HG03196 (cell line): ENCODE measurements around the gene KRT82.

Source experiments
- ATAC-seq: cut with Tn5 transposase; IDR thresholded peaks from one replicate; pipeline ENCODE4 v1.9.1; 2021; ENCODE audit not compliant: unreplicated experiment

KRT82 gene

GRCh38 chr12:52436000-52436827 is 30.1 kb upstream of the KRT82 start:
- no peak for ATAC-seq

- no peak for ATAC-seq
These were observed 29.5 kb upstream of the KRT82 start for GRCh38 chr12:52435659-52435999.

- no peak for ATAC-seq
These were observed 28.8 kb upstream of the KRT82 start for GRCh38 chr12:52434760-52435530.

DNA sequence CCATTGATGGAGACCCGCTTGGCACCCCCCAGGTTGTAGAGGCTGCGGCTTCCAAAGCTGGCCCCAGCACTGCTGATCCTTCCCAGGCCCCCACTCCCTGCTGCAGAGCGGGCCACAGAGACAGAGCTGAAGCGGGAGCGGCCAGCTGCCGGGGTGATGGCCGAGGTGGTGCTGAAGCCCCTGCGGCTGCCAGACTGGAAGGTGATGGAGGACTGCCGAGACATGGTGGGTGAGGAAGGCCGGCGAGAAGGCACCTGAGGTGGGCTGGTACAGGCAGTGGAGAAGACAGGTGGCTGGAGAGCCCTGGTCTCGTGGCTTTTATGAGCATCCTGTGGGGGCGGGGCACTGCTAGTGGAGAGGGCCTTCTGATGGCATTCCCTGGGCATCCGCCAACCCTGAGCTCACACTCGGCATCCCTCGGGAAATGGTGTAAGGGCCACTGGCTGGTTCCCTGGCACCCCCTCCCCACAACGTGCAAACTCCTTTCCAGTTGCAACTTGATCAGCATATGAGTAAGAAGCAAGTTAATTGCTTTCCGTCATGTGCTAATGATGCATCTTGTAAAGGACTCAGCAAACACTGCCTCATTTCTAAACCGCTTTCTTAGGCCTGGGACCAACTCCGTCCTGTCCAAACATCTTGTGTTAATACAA is 28.1 kb upstream of the KRT82 start, which contains the start of gene KRT75:
KRT75 (minus strand) TSS at position 291 of the 653 bp plus-strand sequence; CDS start at position 224, 67 bp downstream.
- ATAC-seq, result no peak

GRCh38 chr12:52433501-52434080 is 27.5 kb upstream of the KRT82 start:
- no peak for ATAC-seq

DNA sequence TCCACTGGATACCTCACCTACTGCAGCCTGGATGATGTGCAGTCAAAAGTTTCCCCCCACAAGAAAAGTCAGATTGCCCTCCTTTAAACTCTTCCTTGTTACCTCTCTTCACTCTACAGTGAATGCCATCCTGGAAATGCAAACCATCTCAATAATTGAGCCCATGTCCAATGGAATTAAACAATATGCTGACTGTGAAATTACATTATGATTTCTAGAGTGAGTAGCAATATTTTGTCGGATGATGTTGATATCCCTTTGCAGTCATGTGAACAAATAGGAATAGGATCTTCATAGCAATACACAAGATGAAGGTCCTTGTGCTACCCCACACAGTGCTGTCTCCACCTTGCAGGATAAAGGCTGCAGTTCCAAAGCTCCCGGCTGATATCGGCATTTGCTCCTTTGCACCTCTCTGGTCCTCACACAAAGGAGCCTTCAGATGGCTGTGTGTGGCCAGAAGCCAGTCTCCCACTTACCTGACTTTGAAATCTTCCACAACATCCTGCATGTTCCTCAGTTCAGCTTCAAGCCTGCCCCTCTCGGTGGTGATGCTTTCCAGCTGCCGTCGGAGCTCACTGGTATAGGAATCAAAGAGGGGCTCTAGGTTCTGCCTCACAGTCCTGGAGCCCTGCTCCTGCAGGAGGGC is 26.5 kb upstream of the KRT82 start:
- no peak for ATAC-seq

DNA sequence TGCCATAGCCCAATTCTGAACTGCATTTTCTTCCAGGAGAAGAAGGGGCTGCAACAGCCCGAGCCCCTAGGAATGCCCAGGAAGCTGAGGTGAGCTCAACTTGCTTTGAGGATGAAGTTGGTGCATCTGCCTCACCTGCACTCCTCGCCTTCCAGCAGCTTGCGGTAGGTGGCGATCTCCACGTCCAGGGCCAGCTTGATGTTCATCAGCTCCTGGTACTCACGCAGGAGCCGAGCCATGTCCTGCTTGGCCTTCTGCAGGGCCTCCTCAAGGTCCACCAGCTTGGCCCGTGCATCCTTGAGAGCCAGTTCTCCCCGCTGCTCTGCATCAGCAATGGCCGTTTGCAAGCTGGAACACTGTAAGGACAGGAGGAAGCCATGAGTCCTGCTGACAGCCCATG is 22.0 kb upstream of the KRT82 start:
- no peak for ATAC-seq

GRCh38 chr12:52427083-52427482 is 20.9 kb upstream of the KRT82 start:
- no peak for ATAC-seq

- ATAC-seq, result no peak
These were observed 19.9 kb upstream of the KRT82 start for GRCh38 chr12:52426034-52426433.

- ATAC-seq, result no peak
These were observed 19.3 kb upstream of the KRT82 start for GRCh38 chr12:52425466-52425865.

DNA sequence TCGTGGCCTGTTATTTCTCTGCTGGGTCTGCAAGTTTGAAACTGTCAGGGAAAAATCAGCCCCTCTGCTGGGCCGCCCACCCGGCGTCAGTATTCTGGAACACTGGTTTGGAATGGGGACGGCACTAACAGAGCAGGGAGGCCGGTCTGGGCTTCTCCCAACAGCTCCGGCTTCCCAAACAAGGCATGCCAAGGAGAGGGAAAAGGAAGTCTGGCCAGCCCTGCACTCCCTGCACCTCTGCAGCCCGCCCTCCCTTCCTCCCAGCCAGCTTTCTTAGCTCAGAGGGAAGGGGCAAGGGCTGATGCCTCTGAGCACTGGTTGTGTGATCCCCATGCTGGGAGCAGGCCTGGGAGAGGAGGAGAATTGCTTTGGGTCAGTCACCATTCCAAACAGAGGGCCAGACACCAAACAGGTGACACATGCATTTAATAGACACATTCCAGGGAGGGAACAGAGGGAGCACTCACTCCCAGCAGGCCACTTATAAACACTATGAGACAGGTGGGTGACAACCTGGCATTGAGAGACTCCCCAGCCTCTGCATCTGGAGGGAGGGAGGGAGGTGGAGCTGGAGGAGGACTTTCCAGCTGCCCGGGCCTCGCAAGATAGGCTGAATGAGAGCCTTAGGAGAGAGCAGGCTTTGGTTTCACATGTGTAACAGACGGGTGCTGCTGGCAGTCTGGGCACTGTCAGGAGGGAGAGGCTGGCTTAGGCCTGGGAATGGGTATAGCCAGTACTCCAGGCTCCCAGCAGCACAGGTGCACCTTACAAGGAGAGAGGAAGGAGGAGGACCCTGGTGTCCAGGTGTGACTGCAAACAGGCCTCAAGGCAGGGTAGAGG is 17.7 kb upstream of the KRT82 start:
- ATAC-seq, result no peak

DNA sequence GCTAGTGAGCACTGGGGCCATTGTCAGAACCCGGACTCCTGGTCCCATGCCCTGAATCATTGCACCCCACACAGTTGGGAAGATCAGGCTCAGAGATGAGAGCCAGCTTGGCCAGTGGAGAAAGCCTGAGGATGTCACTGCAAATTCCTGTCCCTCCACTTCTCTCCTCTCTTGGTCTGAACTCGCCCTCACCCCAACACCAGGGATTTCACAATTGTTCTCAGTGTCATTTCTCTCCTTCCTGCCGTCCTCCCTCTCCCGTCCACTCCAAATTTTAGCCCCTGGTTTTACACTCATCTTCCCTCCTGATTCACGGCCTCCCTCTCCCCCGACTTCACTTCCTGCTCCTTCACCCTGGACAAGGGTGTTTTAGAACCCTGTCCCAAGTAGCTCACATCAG is 16.9 kb upstream of the KRT82 start:
- ATAC-seq, result no peak

DNA sequence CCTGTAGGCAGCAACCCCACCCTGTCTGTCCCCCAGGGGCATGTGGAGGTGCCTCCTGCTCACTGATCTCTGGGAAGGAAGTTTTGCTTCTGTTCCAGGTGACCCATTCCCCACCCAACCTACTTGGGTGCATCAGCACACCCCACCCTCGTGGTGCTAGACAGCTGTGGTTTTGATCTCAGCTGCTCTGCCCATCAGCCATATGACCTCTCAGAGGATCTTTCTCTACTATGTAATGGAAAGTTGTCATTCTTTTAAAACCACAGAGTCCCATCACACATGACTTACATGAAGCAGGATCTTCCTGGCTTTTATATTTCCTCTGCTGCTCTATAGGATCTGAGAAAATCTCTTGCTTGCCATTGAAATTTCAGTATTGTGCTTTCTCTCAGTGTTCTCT is 13.5 kb upstream of the KRT82 start:
- ATAC-seq, result no peak

GRCh38 chr12:52418576-52419110 is 12.5 kb upstream of the KRT82 start:
- no peak for ATAC-seq

GRCh38 chr12:52417740-52418139 is 11.6 kb upstream of the KRT82 start:
- no peak for ATAC-seq

- ATAC-seq, result no peak
These were observed 10.7 kb upstream of the KRT82 start for GRCh38 chr12:52416795-52417194.

GRCh38 chr12:52415870-52416750 is 10.0 kb upstream of the KRT82 start:
- no peak for ATAC-seq

DNA sequence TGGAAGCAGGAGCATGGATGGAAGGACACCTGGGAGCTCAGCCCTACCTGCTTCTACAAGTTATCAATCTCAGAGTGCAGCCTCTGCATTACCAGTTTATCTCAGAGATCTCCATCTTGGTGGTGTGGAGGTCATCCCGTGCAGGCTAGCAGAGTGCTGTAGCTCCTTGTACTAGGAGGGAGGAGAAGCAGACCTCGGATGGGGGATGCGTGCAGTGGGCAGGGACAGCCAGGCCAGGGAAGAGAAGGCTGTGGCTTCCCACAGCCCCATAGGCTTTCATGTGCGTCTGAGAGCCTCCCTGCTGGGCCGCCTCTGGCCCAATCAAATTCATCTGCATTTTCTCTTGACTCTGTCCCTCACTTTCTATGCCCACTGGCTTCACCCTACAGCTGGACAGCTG is 8.8 kb upstream of the KRT82 start:
- no peak for ATAC-seq
